Common myeloid progenitor, CD34-positive (primary cell): Measurements from ENCODE around the gene DPM2.
A peak's percentile ranks its signal among the peaks of the same experiment; 100 is the strongest.

Experiments
- CTCF ChIA-PET: fragments of 350-600 bp; sonication (Branson Sonifier 250); formaldehyde crosslinking; loops from one replicate; lab custom pipeline; 2021; ENCODE audit warnings: antibody characterized with exemption; lab: Charles Lee
- POLR2A ChIA-PET: fragments of 350-600 bp; sonication (Branson Sonifier 250); formaldehyde crosslinking; loops from one replicate; lab custom pipeline; 2021; ENCODE audit warnings: antibody characterized with exemption; lab: Charles Lee
- DNase-seq, 3 donors: peaks; one replicate each; pipeline versions ENCODE4 v3.0.0 to v3.0.0-alpha.2; 2013
- H3K27ac ChIP-seq, 2 experiments: 1 replicate in 1 of 2; 2 replicates in 1 of 2; pipeline ENCODE4 v1.7.0; 2013; ENCODE audit warnings: inconsistent platforms in 2 of 2, low read length in 2 of 2, mild to moderate bottlenecking in 2 of 2, low read depth in 1 of 2, moderate library complexity in 1 of 2; ENCODE audit not compliant: severe bottlenecking in 2 of 2, insufficient read depth in 1 of 2, poor library complexity in 1 of 2
- H3K27me3 ChIP-seq, 5 experiments: replicated peaks in 2 of 5; 1 replicate in 3 of 5; 2 replicates in 2 of 5; pipeline versions ENCODE4 v1.6.1 to v1.7.0; 2013; ENCODE audit warnings: low read length in 4 of 5, mild to moderate bottlenecking in 2 of 5, moderate library complexity in 2 of 5, inconsistent platforms in 1 of 5; ENCODE audit not compliant: insufficient read depth in 5 of 5, control insufficient read depth in 4 of 5
- H3K36me3 ChIP-seq, 4 experiments: 1 replicate in 2 of 4; 2 replicates in 2 of 4; pipeline versions ENCODE4 v1.6.1 to v1.7.0; 2013; ENCODE audit warnings: low read length in 3 of 4, control low read depth in 1 of 4, mild to moderate bottlenecking in 1 of 4; ENCODE audit not compliant: control insufficient read depth in 4 of 4, insufficient read depth in 4 of 4
- H3K4me1 ChIP-seq, 4 experiments: 1 replicate in 3 of 4; 2 replicates in 1 of 4; pipeline versions ENCODE4 v1.6.1 to v1.7.1; 2013; ENCODE audit warnings: low read length in 3 of 4, mild to moderate bottlenecking in 3 of 4, control low read depth in 1 of 4, inconsistent platforms in 1 of 4, moderate library complexity in 1 of 4; ENCODE audit not compliant: control insufficient read depth in 4 of 4, insufficient read depth in 4 of 4; ENCODE audit errors: control extremely low read depth in 1 of 4
- H3K4me3 ChIP-seq, 7 experiments: 1 replicate in 4 of 7; 2 replicates in 3 of 7; pipeline versions ENCODE4 v1.5.1 to v1.7.0; 2013; ENCODE audit warnings: mild to moderate bottlenecking in 7 of 7, low read length in 6 of 7, moderate library complexity in 6 of 7, inconsistent platforms in 2 of 7, low read depth in 2 of 7, control low read depth in 1 of 7; ENCODE audit not compliant: insufficient read depth in 4 of 7, control insufficient read depth in 1 of 7; ENCODE audit errors: extremely low read depth in 1 of 7
- H3K9me3 ChIP-seq, 5 experiments: 1 replicate in 4 of 5; 2 replicates in 1 of 5; pipeline versions ENCODE4 v1.6.1 to v1.7.1; 2013; ENCODE audit warnings: low read length in 4 of 5, mild to moderate bottlenecking in 2 of 5, inconsistent platforms in 1 of 5, low read depth in 1 of 5, moderate library complexity in 1 of 5; ENCODE audit not compliant: control insufficient read depth in 4 of 5, insufficient read depth in 2 of 5; ENCODE audit errors: control extremely low read depth in 1 of 5
- WGBS: methylation state at CpG from one replicate; pipeline ENCODE4 v1.1.5; 2013; ENCODE audit not compliant: insufficient coverage; 5-methylcytosine and 5-hydroxymethylcytosine counted together

Gene DPM2

GRCh38 chr9:127977009-127977883 lies 39.6 kb upstream of the DPM2 start:
- no peaks in the 10 kb centered on the region for H3K27me3 ChIP-seq
- H3K27ac ChIP-seq: no peak overlapping the region
- no peaks in the 10 kb centered on the region for H3K9me3 ChIP-seq
- DNase-seq: no peak
- 100% methylated on average over 3 of the region's 7 CpGs for WGBS
- no peaks in the 10 kb centered on the region for H3K36me3 ChIP-seq
- no peak overlapping the region for H3K4me3 ChIP-seq
- POLR2A ChIA-PET: no interaction called here
- CTCF ChIA-PET: interaction anchor here (0.7 to 4.1 kb wide), 6 partner anchors 10 to 58 kb away, joined by 3 to 21 read pairs (median 6); no protein-coding TSS in a partner anchor
- H3K4me1 ChIP-seq: peaks cover 0 to 40% (median 40%) of the 10 kb centered on the region in 4 experiments

GRCh38 chr9:127976498-127976897 lies 38.8 kb upstream of the DPM2 start:
- WGBS: 100% methylated on average over 4 of the region's 6 CpGs
- ChIA-PET CTCF (interaction anchor here (0.7 to 4.1 kb wide), 5 partner anchors 9 to 59 kb away, joined by 3 to 21 read pairs (median 3); no protein-coding TSS in a partner anchor), POLR2A (no interaction called here)
- no peaks in the 10 kb centered on the region for H3K36me3 ChIP-seq
- H3K27me3 ChIP-seq: no peaks in the 10 kb centered on the region
- no peaks in the 10 kb centered on the region for H3K9me3 ChIP-seq
- peaks cover 0 to 45% (median 43%) of the 10 kb centered on the region in 4 experiments for H3K4me1 ChIP-seq
- no peak overlapping the region for H3K27ac ChIP-seq
- no peak for DNase-seq
- no peak overlapping the region for H3K4me3 ChIP-seq

- H3K36me3 ChIP-seq: no peaks in the 10 kb centered on the region
- H3K27ac ChIP-seq: no peak overlapping the region
- H3K4me1 ChIP-seq: peaks cover 0 to 48% (median 46%) of the 10 kb centered on the region in 4 experiments
- no peaks in the 10 kb centered on the region for H3K9me3 ChIP-seq
- no peaks in the 10 kb centered on the region for H3K27me3 ChIP-seq
- 86% methylated on average over 8 of the region's 10 CpGs for WGBS
- H3K4me3 ChIP-seq: no peak overlapping the region
- POLR2A ChIA-PET: no interaction called here
- DNase-seq: no peak
- CTCF ChIA-PET: interaction anchor here (0.8 to 4.1 kb wide), 7 partner anchors 16 to 55 kb away, joined by 3 to 21 read pairs (median 3); no protein-coding TSS in a partner anchor
Measured at GRCh38 chr9:127975376-127976315, 38.0 kb upstream of the DPM2 start.

GRCh38 chr9:127974769-127975261 lies 37.2 kb upstream of the DPM2 start:
- H3K36me3 ChIP-seq: no peaks in the 10 kb centered on the region
- 99% methylated on average over 10 of the region's 10 CpGs for WGBS
- H3K27me3 ChIP-seq: no peaks in the 10 kb centered on the region
- POLR2A ChIA-PET: interaction anchor here (0.6 kb wide), 1 partner anchor 104 kb away, joined by 5 read pairs; no protein-coding TSS in a partner anchor
- H3K4me3 ChIP-seq: no peak overlapping the region
- H3K4me1 ChIP-seq: peaks cover 0 to 47% (median 43%) of the 10 kb centered on the region in 4 experiments
- no peaks in the 10 kb centered on the region for H3K9me3 ChIP-seq
- CTCF ChIA-PET: interaction anchor here (0.6 to 2.1 kb wide), 6 partner anchors 9 to 61 kb away, joined by 3 to 7 read pairs (median 3); no protein-coding TSS in a partner anchor
- no peak overlapping the region for H3K27ac ChIP-seq
- DNase-seq: no peak

- peak in 1 of 3 donors; percentile 30 for DNase-seq
- no peaks in the 10 kb centered on the region for H3K27me3 ChIP-seq
- ChIA-PET POLR2A (interaction anchor here (0.6 kb wide), 1 partner anchor 105 kb away, joined by 5 read pairs; no protein-coding TSS in a partner anchor), CTCF (interaction anchor here (0.6 to 2.1 kb wide), 7 partner anchors 8 to 61 kb away, joined by 3 to 7 read pairs (median 3); no protein-coding TSS in a partner anchor)
- H3K4me3 ChIP-seq: no peak overlapping the region
- H3K4me1 ChIP-seq: peaks cover 0 to 45% (median 40%) of the 10 kb centered on the region in 4 experiments
- WGBS: 90% methylated on average over 12 of the region's 12 CpGs
- H3K9me3 ChIP-seq: no peaks in the 10 kb centered on the region
- H3K27ac ChIP-seq: no peak overlapping the region
- H3K36me3 ChIP-seq: no peaks in the 10 kb centered on the region
Measured at GRCh38 chr9:127974001-127974768, 36.5 kb upstream of the DPM2 start.
